GM18505 (cell line): Measurements from ENCODE around the gene KIFBP.
A peak's percentile ranks its signal among the peaks of the same experiment; 100 is the strongest.
"Not testable (repeated sequence)": the region's sequence is repeated elsewhere in the genome, so short reads cannot be mapped to it uniquely, and the experiment has no call there.

Experiments
- ATAC-seq: cut with Tn5 transposase; IDR thresholded peaks from one replicate; pipeline ENCODE4 v1.9.1; 2021; ENCODE audit not compliant: unreplicated experiment
- POLR2A ChIP-seq: IDR thresholded peaks from 4 replicates; pipeline ENCODE4 v1.6.1; 2011; ENCODE audit warnings: borderline replicate concordance; ENCODE audit not compliant: insufficient read depth, insufficient read length; ENCODE audit errors: extremely low read depth

The KIFBP gene

DNA sequence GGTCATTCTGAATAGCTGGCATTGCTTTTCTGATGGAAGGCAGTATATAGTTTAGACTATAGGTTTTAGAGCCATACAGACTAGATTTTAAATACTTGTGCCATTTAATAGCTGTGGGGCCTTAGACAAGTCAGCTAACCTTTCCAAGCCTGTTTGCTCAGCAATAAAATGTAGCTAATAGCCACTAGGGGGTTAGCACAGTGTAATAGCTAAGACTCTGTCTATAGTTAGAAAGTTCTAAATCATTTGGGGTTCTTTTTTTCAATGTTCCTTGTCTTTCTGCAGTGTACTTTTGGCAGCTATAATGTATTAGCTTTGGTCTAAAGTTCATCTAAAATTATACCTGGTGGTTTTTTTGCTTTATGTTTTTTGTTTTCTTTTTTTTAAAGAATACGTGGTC lies 7.5 kb upstream of the KIFBP start:
- TF ChIP-seq POLR2A = no peak
- no peak for ATAC-seq

DNA sequence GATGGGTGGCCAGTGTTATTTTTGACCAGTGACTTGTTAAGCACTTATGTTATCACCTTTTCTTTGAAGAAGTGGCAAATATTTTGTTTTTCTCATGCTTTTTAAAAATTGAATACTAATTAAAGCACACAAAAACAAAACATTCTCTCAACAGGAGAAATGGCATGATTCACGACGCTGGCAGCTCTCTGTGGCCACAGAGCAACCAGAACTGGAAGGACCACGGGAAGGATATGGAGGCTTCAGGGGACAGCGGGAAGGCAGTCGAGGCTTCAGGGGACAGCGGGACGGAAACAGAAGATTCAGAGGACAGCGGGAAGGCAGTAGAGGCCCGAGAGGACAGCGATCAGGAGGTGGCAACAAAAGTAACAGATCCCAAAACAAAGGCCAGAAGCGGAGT lies 6.2 kb upstream of the KIFBP start:
- TF ChIP-seq POLR2A = no peak
- no peak for ATAC-seq

DNA sequence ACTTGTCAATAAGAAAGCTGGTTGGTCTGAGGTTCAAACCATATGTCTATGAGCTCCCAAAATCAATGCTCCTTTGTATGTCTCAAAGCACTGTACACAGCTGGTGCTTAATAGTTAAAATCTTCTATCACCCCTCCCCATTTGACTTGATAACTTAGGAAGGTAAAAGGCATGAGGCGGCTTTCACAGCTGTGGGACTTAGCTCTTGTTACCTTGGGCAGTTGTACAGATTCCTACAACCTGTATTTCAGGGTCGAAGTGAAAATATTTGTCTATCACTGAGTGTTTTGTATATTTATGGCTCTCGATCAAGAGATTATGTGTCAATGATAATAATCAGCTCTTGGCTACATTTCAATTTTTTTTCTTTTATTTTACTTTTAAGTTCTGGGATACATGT lies 992 bp upstream of the KIFBP start:
- ATAC-seq = no peak
- TF ChIP-seq POLR2A = no peak

DNA sequence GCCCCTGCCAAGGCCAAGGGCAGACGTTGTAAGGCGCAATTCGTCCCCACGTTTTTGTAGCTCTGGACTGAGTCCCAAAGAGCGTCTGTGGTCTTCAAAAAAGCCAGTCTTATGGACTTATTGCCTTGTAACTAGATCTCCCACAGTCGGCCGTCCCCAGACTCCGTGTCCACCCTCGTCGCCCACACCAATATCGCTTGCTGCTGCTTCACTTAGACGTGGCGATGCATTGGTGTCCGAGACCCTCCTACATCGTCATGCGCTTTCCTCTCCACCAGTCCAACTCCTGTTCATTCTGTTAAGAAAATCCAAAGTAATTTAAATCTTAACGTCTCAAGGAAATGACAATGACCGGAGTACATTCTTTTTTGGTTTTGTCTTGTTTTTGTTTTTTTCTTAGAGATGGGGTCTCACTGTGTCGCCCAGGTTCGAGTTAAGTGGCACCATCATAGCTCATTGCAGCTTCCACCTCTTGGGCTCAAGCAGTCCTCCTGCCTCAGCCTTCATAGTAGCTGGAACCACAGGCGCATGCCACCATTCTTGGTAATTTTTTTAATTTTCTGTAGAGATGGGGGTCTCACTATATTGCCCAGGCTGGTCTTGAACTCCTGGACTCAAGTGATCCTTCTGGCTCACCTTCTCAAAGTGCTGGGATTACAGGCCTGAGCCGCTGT lies 851 bp downstream of the KIFBP start:
- no peak for TF ChIP-seq POLR2A
- peak; percentile 1 for ATAC-seq

DNA sequence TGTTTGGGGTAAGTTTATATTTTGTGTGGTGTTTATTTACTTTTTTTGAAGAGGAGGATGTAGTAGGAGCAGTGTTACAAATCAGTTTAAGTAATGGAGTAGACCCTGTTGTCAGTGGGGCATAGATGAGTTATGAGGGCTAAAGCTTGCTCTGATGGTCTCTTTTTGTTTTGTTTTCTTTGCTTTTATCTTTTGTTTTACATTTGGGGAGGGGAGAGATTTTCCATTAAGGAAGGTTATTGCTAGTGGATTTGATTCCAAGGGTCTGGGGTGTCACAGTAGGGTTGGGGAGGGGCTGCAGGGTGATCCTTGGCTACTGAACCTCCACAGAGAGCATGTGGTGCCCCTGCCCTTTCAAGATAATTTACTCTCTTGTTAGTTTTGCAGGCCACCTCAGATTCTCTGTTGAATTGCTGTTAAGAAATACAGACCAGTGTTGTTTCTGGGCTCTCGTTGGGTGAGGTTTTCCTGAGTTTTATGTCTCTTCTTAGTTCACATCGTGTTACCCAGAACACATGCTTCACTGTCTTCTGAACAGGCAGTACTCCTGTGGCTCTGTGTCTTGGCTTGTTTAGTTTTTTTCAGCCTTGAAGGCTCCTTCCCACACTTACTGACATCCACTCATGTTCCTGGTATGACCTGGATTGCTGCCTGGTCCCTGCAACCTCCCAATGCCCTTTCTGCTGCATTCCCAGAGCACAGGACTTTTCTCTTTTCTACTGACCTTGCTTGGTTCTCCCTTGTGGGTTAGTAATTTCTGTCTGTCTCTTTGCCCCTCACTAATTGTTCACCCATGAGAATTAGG lies 4.2 kb downstream of the KIFBP start:
- TF ChIP-seq POLR2A = no peak
- ATAC-seq = no peak

DNA sequence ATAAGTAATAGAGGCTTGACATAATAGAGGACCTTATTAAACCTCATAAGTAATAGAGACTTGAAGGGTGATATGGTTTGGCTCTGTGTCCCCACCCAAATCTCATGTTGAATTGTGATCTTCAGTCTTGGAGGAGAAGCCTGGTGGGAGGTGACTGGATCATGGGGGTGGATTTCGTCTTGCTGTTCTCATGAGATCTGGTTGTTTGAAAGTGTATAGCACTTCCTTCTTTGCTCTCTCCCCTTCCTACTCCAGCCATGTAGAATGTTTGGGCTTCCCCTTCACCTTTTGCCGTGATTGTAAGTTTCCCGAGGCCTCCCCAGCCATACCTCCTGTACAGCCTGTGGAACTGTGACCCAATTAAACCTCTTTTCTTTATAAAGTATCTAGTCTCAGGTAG lies 8.6 kb downstream of the KIFBP start:
- no peak for TF ChIP-seq POLR2A
- ATAC-seq = peak; percentile 23

DNA sequence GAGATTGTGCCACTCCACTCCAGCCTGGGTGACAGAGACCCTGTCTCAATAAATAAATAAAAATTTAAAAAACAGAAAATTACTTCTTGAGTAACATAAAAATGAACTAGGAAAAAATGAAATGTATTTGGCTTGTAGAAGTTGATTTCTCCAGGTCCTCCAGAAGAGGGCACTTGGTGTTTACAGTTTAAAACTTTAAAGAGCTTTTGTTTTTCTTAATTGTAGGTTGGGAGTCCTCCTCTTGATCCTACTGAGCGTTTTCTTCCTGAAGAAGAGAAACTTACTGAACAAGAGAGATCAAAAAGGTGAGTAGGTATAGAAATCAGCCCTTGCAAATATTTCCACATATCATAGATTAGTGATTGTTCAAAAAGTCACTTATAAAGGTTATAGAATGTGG lies 16.2 kb downstream of the KIFBP start:
- no peak for ATAC-seq
- no peak for TF ChIP-seq POLR2A

DNA sequence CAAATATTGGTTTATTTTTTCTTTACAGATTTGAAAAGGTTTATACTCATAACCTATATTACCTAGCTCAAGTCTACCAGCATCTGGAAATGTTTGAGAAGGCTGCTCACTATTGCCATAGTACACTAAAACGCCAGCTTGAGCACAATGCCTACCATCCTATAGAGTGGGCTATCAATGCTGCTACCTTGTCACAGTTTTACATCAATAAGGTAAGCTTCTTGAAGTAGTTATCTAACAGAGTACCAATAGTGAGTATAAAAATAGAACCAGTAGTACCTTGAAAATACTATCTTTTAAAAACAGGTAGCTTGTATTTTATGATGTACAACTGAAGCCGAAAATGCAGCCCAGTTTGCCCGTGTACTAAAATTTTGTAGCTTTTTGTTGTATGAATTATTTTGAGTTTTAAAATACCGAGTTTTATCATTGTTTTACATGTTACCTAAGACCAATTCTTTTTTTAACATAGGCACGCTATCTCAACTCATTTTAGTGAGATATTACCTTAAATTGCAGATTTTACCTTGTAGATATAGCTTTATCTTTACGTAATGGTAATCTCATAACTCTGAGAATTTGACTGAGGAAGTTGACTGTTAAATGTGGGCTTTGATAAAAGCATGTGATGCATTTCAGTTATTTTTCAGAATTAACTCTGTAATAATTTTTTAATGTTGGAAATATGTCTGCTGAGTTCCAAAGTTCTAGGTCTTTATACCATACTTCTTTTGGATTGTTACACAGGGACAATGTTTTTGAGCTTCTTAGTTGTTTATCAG lies 17.3 kb downstream of the KIFBP start:
- TF ChIP-seq POLR2A = no peak
- ATAC-seq = no peak

DNA sequence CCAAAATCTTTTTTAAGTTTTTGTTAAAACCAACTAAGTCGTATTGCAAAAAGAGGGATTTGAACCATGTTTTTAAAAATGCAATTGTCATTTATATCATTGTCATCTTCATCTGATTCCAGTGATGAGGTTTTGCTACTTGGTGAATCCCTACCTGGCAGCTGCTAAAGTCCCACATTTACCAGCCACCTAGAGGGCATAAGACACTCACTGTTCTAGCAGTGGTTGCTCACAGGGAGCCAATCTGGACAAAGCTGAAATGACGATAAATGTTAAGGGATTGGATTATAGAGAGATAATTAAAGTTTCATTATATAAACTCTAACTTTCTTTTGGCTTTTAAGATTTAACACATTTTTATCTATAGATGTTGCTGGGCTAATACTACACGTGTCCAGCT lies 18.7 kb downstream of the KIFBP start:
- no peak for ATAC-seq
- no peak for TF ChIP-seq POLR2A

DNA sequence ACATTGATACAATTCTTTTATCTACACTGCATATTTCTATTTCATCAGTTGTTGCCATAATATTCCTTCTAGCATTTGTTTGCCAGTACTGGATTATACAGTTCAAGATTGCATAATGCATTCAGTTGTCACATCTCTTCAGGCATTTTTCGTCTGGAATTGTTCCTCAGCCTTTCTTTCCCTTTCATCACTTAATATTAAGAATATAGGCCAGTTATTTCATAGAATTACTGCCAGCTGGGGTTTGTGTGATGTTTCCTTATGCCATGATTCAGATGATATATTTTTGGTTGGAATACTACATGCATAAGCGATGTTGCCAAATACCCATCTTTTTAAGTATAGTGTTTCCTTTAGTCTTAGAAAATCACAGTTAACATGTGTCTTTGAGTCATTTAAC lies 20.8 kb downstream of the KIFBP start:
- TF ChIP-seq POLR2A = no peak
- no peak for ATAC-seq

DNA sequence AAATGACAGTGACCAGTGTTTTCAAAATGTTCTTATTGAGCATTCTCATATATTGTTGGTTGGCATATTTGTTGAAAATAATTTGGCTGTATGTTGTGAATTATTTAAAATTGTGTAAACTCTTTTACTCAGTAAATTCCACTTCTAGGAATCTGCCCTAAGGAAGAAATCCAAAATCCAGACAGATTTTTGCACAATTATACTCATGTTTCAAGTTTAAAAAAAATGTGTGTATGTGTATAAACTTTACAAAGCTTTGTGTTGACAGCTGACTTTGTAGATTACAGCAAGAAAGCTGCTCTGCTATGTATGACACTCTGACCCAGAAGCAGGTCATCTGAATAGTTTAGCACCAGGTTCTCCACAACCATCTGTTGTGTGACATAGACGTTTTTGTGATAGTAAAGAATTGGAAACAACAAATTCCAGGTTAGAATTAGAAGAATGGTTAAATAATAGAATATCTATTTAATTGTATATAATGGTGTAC lies 21.6 kb downstream of the KIFBP start:
- no peak for TF ChIP-seq POLR2A
- ATAC-seq = no peak

DNA sequence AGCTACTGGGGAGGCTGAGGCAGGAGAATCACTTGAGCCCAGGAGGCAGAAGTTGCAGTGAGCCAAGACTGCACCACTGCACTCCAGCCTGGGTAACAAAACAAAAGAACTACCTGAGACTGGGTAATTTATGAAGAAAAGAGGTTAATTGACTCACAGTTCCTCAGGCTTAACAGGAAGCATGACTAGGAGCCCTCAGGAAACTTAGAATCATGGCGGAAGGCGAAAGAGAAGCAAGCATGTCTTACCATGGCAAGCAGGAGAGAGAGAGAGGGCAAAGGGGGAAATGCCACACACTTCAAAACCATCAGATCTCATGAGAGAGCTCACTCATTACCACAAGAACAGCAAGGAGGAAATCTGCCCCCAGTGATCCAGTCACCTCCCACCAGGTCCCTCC lies 24.2 kb downstream of the KIFBP start:
- ATAC-seq = not testable (repeated sequence)

DNA sequence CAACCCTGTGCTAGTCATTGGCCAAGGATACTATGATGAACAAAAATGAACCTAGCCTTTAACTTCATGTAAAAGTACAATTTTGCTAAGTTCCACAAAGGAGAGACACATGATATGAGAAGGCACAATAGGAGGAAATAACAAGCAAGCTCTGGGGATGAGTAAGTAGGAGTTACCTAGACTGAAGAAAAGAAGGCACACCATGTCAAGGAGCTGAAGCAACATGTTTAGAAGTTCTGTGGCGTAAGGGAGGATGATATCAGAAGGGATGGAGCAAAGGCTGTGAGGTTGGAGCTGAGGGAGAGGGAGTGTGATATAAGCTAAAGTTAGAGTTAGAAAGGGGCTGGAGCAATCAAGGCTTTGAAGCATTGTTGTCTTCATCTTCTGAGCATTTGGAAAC lies 25.6 kb downstream of the KIFBP start:
- no peak for ATAC-seq
- no peak for TF ChIP-seq POLR2A

DNA sequence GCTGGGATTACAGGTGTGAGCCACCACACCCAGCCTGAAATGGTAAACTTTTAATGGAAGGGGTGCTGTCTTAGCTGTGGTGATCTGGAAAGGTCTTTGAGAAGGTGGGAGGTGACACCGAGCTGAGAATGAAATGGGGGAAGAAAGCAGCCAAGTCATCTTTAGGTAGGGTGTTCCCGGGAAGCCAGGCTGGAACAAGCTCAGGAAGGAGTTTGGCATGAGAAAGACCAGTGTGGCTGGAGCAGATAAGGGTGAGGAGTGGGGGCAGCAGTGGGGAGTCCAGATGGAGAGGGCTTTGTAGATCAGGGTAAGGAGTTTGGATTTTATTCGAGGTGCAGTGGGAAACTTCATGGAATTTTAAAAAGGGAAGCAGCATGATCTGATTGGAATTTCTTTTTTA lies 30.0 kb downstream of the KIFBP start:
- no peak for ATAC-seq
- no peak for TF ChIP-seq POLR2A
